CD4-positive, alpha-beta T cell treated with Interferon gamma for 1 hour (primary cell): ENCODE data around the gene COL8A1.
"Not testable (repeated sequence)": the region's sequence is repeated elsewhere in the genome, so short reads cannot be mapped to it uniquely, and the experiment has no call there.

ENCODE experiments used
- DNase-seq: peaks from one replicate; pipeline ENCODE4 v3.0.0-alpha.2; 2020

The COL8A1 gene

GRCh38 chr3:99638167-99638948 lies at the start of gene COL8A1:
COL8A1 (plus strand) TSS chr3:99638594; CDS start chr3:99790683, 152,089 bp downstream.
- DNase-seq = no peak

GRCh38 chr3:99589168-99589567 lies 49.2 kb upstream of the COL8A1 start:
- not testable (repeated sequence) for DNase-seq

- DNase-seq = no peak
Observed at GRCh38 chr3:99599894-99600293, 38.5 kb upstream of the COL8A1 start.

GRCh38 chr3:99601515-99601914 lies 36.9 kb upstream of the COL8A1 start:
- DNase-seq = no peak

- DNase-seq = no peak
Observed at GRCh38 chr3:99602183-99602582, 36.2 kb upstream of the COL8A1 start.

GRCh38 chr3:99607151-99607550 lies 31.2 kb upstream of the COL8A1 start:
- no peak for DNase-seq

- no peak for DNase-seq
Observed at GRCh38 chr3:99614768-99615167, 23.6 kb upstream of the COL8A1 start.

- no peak for DNase-seq
Observed at GRCh38 chr3:99620077-99620767, 18.2 kb upstream of the COL8A1 start.

GRCh38 chr3:99620976-99621375 lies 17.4 kb upstream of the COL8A1 start:
- no peak for DNase-seq

GRCh38 chr3:99624496-99625236 lies 13.7 kb upstream of the COL8A1 start:
- DNase-seq = no peak

- DNase-seq = no peak
Observed at GRCh38 chr3:99625237-99625622, 13.2 kb upstream of the COL8A1 start.

- no peak for DNase-seq
Observed at GRCh38 chr3:99625643-99626416, 12.6 kb upstream of the COL8A1 start.

GRCh38 chr3:99626417-99626788 lies 12.0 kb upstream of the COL8A1 start:
- no peak for DNase-seq

GRCh38 chr3:99627062-99627826 lies 11.2 kb upstream of the COL8A1 start:
- no peak for DNase-seq

- no peak for DNase-seq
Observed at GRCh38 chr3:99630815-99631214, 7.6 kb upstream of the COL8A1 start.

GRCh38 chr3:99633887-99634558 lies 4.4 kb upstream of the COL8A1 start:
- DNase-seq = no peak

GRCh38 chr3:99634881-99635280 lies 3.5 kb upstream of the COL8A1 start:
- DNase-seq = no peak

- no peak for DNase-seq
Observed at GRCh38 chr3:99635348-99635747, 3.0 kb upstream of the COL8A1 start.

- no peak for DNase-seq
Observed at GRCh38 chr3:99637016-99637367, 1.4 kb upstream of the COL8A1 start.

- DNase-seq = no peak
Observed at GRCh38 chr3:99637368-99638111, 854 bp upstream of the COL8A1 start.

GRCh38 chr3:99639579-99639978 lies 1.2 kb downstream of the COL8A1 start:
- DNase-seq = no peak
